ENCODE results near the gene B4GALNT4.

GRCh38 chr11:330307-330693, 39.0 kb upstream of the B4GALNT4 start:
- TF ChIP-seq CTCF (conservative IDR thresholded peaks at IDR 0.05 in 1 of 2, IDR thresholded peaks at IDR 0.05 in 1 of 2; ENCODE audit: low read depth in 1 of 2, low read length in 2 of 2): no peak
- TF ChIP-seq EZH2 (IDR thresholded peaks at IDR 0.05; ENCODE audit: low read length, missing control alignments): no peak
